Naive thymus-derived CD4-positive, alpha-beta T cell (primary cell): ENCODE data around the gene KLF16. TPM values are rescaled to one million over a fixed set of nuclear protein-coding genes. Genes with fewer than 3 reads are reported as not detected.

Experiments used
- ATAC-seq: fragments of 150-1000 bp; cut with Tn5 transposase; 2 replicates; pipeline ENCODE4 v1.10.0; 2021; ENCODE audit warnings: mild to moderate bottlenecking, moderate library complexity
- CTCF ChIA-PET: fragments of 350-600 bp; sonication (Branson Sonifier 250); formaldehyde crosslinking; loops from one replicate; lab custom pipeline; 2021; ENCODE audit warnings: antibody characterized with exemption; lab: Charles Lee
- POLR2A ChIA-PET: fragments of 350-600 bp; sonication (Branson Sonifier 250); formaldehyde crosslinking; loops from one replicate; lab custom pipeline; 2021; ENCODE audit warnings: antibody characterized with exemption, inconsistent platforms; lab: Charles Lee
- DNase-seq, 9 donors: peaks; one replicate each; pipeline versions ENCODE4 v3.0.0 to v3.0.0-alpha.2; 2020 to 2022; ENCODE audit warnings: mixed read lengths in 1 of 9
- H3K27ac ChIP-seq: one replicate; pipeline ENCODE4 v1.7.0; 2013; ENCODE audit warnings: mild to moderate bottlenecking, low read depth, low read length, moderate library complexity
- H3K27me3 ChIP-seq, 2 donors: one replicate each; pipeline ENCODE4 v1.7.0; 2013; ENCODE audit warnings: low read length in 2 of 2, mild to moderate bottlenecking in 2 of 2, moderate library complexity in 2 of 2; ENCODE audit not compliant: control insufficient read depth in 2 of 2, insufficient read depth in 2 of 2
- H3K36me3 ChIP-seq, 3 experiments: 1 replicate in 2 of 3; 2 replicates in 1 of 3; pipeline ENCODE4 v1.7.0; 2013; ENCODE audit warnings: low read length in 3 of 3, mild to moderate bottlenecking in 3 of 3, moderate library complexity in 1 of 3; ENCODE audit not compliant: insufficient read depth in 3 of 3, control insufficient read depth in 2 of 3
- H3K4me1 ChIP-seq, 2 donors: one replicate each; pipeline ENCODE4 v1.7.0; 2013; ENCODE audit warnings: low read length in 2 of 2, mild to moderate bottlenecking in 2 of 2, moderate library complexity in 1 of 2; ENCODE audit not compliant: control insufficient read depth in 2 of 2, insufficient read depth in 2 of 2
- H3K4me3 ChIP-seq: 2 replicates; pipeline ENCODE4 v1.7.0; 2013; ENCODE audit warnings: mild to moderate bottlenecking, low read length
- H3K9me3 ChIP-seq, 3 experiments: 1 replicate in 2 of 3; 2 replicates in 1 of 3; pipeline ENCODE4 v1.7.0; 2013; ENCODE audit warnings: low read length in 3 of 3; ENCODE audit not compliant: control insufficient read depth in 2 of 3
- H3K27ac Mint-ChIP-seq, 9 donors: one replicate each; pipeline ENCODE4 v1.8.0; 2020 to 2022; ENCODE audit warnings: mixed read lengths in 9 of 9, mild to moderate bottlenecking in 8 of 9, moderate library complexity in 5 of 9, inconsistent platforms in 2 of 9
- H3K27me3 Mint-ChIP-seq, 5 donors: one replicate each; pipeline ENCODE4 v1.8.0; 2021 to 2022; ENCODE audit warnings: mixed read lengths in 5 of 5, mild to moderate bottlenecking in 1 of 5
- H3K36me3 Mint-ChIP-seq, 5 donors: one replicate each; pipeline ENCODE4 v1.8.0; 2020 to 2022; ENCODE audit warnings: mixed read lengths in 5 of 5, mild to moderate bottlenecking in 3 of 5, inconsistent platforms in 1 of 5
- H3K4me1 Mint-ChIP-seq, 7 donors: one replicate each; pipeline ENCODE4 v1.8.0; 2020 to 2022; ENCODE audit warnings: mixed read lengths in 7 of 7, mild to moderate bottlenecking in 3 of 7, inconsistent platforms in 1 of 7
- H3K4me3 Mint-ChIP-seq, 10 donors: one replicate each; pipeline ENCODE4 v1.8.0; 2020 to 2022; ENCODE audit warnings: mild to moderate bottlenecking in 10 of 10, mixed read lengths in 10 of 10, moderate library complexity in 6 of 10, inconsistent platforms in 2 of 10
- H3K9me3 Mint-ChIP-seq, 11 donors: one replicate each; pipeline ENCODE4 v1.8.0; 2020 to 2022; ENCODE audit warnings: mixed read lengths in 11 of 11, mild to moderate bottlenecking in 4 of 11, inconsistent platforms in 1 of 11, moderate library complexity in 1 of 11
- intact Hi-C, 2 donors: fragments of 100-400 bp; cut with micrococcal nuclease; formaldehyde crosslinking; loops; one replicate each; pipeline ENCODE4 v1.15.1; 2023
- polyA plus RNA-seq, 2 donors: library from polyadenylated mRNA; unstranded; fragments of 300-500 nt; fragmentation: Illumina TruSeq; gene quantifications; one replicate each; pipeline ENCODE4 v1.2.3, GENCODE V29; 2021
- total RNA-seq, 6 experiments: library from RNA in 5 of 6; stranded (reverse) in 5 of 6; gene quantifications; 1 replicate in 5 of 6; 2 replicates in 1 of 6; pipeline ENCODE4 v1.2.3 and lab custom pipeline; 2021 to 2026

Gene KLF16
- total and polyA plus RNA-seq, 7 experiments from 2014 or later: 0.41 to 65.2 (median 20.8) TPM

DNA sequence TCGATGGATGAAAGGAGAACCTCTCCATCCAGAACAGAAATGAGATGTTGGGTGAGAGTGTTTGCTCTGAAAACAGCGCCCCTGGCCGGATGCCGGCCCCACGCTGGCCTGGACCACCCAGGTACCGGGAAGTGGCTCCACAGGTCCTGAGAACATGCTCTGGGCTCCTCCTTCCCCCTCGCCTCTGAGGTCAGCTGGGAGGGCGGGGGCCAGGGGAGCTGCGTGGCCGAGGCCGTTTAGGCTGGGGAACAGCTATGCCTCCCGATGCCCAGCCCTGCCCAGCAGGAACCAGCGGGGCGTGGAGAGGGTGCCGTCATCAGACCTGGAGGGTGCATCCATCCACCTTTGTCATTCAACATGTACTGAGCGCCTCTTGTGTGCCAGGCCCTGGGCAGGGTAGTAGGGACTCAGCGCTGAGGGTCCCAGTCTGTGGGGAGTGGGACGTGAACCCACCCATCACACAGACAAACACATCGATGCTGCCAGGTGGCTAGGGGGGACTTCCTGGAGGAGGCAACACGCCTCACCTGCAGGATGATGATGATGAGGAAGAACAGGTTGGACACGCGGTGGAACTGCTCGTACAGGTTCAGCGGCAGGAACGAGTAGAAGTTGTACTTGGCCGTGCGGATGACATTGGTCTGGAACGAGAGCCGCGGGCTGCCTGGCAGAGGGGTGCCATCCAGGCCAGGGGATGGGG is 55.5 kb downstream of the KLF16 start:
- H3K27me3 ChIP-seq: no peaks in the 10 kb centered on the region
- H3K4me3 ChIP-seq: no peak overlapping the region
- CTCF ChIA-PET: interaction anchor here (2.5 kb wide), 1 partner anchor 18 kb away, joined by 7 read pairs; no protein-coding TSS in a partner anchor
- no peaks in the 10 kb centered on the region for H3K27me3 Mint-ChIP-seq
- H3K36me3 Mint-ChIP-seq: no peaks in the 10 kb centered on the region
- H3K4me3 Mint-ChIP-seq: no peak overlapping the region
- intact Hi-C loops: no loop called here
- no peaks in the 10 kb centered on the region for H3K9me3 ChIP-seq
- H3K4me1 ChIP-seq: peaks cover 0 to 3% of the 10 kb centered on the region in 2 donors
- no peak overlapping the region for H3K27ac Mint-ChIP-seq
- ATAC-seq (no peak), DNase-seq (no peak)
- H3K9me3 Mint-ChIP-seq: no peaks in the 10 kb centered on the region
- POLR2A ChIA-PET: no interaction called here
- no peaks in the 10 kb centered on the region for H3K36me3 ChIP-seq
- H3K27ac ChIP-seq: no peak overlapping the region
- H3K4me1 Mint-ChIP-seq: peaks cover 5 to 15% (median 6%) of the 10 kb centered on the region in 7 donors

DNA sequence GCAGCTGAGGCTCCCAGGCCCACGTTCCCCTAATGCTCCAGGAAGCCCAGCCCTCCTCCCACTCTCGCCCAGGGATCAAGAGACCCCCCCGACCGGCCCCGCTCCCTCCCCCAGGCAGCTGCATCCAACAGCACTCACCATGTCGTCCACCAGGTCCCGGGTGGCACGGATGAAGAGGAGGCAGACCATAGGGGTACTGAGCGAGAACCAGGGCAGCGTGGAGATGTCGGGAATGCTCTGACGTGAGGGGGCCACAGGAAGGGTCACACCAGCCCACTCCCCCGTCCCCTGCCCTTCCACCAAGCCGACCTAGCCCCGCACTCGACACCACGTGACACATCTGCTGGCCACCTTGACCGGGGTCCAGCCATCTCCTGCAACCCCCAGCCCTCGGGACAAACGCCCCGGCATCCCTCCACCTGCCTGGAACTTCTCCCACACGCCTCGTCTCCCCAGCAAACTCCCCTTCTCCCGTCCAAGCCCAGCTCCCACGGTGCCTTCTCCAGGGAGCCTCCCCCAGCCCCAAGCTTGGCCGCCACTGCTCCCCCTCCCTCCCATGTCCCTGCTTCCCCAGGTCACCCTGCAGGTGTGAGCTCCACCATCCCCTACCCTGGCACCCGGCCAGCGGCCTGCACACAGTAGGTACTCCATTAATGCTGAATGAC is 56.2 kb downstream of the KLF16 start:
- DNase-seq (no peak), ATAC-seq (no peak)
- Histone ChIP-seq H3K36me3 (no peaks in the 10 kb centered on the region), H3K9me3 (no peaks in the 10 kb centered on the region), H3K4me1 (no peaks in the 10 kb centered on the region), H3K4me3 (no peak overlapping the region), H3K27me3 (no peaks in the 10 kb centered on the region), H3K27ac (no peak overlapping the region)
- CTCF ChIA-PET: interaction anchor here (2.5 kb wide), 1 partner anchor 19 kb away, joined by 7 read pairs; no protein-coding TSS in a partner anchor
- H3K36me3 Mint-ChIP-seq: peaks cover 0 to 2% (median 0%) of the 10 kb centered on the region in 5 donors
- no peak overlapping the region for H3K4me3 Mint-ChIP-seq
- H3K9me3 Mint-ChIP-seq: no peaks in the 10 kb centered on the region
- intact Hi-C loops: no loop called here
- no peak overlapping the region for H3K27ac Mint-ChIP-seq
- POLR2A ChIA-PET: no interaction called here
- peaks cover 0 to 10% (median 0%) of the 10 kb centered on the region in 7 donors for H3K4me1 Mint-ChIP-seq
- H3K27me3 Mint-ChIP-seq: no peaks in the 10 kb centered on the region

DNA sequence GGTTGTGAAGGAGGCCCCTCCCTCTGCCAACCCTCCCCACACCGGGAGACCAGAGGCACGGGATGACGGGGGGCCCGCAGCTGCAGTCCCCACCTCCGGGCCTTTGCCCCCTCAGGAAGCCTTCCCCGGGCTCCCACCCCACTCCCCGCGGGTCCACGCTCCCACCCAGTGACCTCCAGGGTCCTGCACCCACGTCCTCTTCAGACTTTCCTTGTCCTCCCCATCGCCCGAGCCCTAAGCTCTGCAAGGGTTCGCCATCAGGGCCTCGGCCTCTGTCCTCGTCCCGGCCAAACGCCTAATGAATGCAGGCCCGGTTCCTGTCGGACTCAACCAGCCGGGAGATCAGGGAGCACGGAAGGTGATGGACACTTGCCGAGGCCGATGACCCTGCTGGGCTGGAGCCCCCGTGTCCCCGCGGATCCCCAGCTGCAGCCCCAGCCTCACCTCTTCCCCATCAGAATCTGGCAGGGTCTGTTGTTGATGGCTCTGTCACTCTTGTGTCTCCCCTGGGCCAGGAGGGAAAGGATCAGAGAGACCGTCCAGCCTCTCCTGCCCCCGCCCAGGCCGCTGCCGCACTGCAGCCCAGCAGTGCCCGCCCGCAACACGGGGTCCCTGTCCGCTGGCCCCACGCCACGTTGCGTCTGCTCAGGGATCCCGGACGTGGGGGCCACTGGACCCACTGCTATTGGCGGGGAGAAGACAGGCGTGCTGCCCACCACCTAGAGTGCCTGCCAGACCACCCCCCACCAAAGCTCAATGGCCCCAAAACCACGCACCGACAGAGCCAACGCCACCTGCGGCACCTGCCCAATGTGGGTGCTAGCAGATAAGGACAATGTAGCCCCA is 57.0 kb downstream of the KLF16 start:
- Histone ChIP-seq H3K27me3 (no peaks in the 10 kb centered on the region), H3K9me3 (no peaks in the 10 kb centered on the region), H3K36me3 (no peaks in the 10 kb centered on the region), H3K4me1 (no peaks in the 10 kb centered on the region), H3K4me3 (no peak overlapping the region), H3K27ac (no peak overlapping the region)
- DNase-seq (no peak), ATAC-seq (no peak)
- intact Hi-C loops: no loop called here
- Mint-ChIP-seq H3K4me3 (no peak overlapping the region), H3K4me1 (peaks cover 0 to 8% (median 0%) of the 10 kb centered on the region in 7 donors), H3K36me3 (peaks cover 0 to 2% (median 0%) of the 10 kb centered on the region in 5 donors), H3K9me3 (no peaks in the 10 kb centered on the region), H3K27me3 (no peaks in the 10 kb centered on the region), H3K27ac (no peak overlapping the region)
- POLR2A ChIA-PET: no interaction called here
- CTCF ChIA-PET: interaction anchor here (2.5 kb wide), 1 partner anchor 20 kb away, joined by 7 read pairs; no protein-coding TSS in a partner anchor

DNA sequence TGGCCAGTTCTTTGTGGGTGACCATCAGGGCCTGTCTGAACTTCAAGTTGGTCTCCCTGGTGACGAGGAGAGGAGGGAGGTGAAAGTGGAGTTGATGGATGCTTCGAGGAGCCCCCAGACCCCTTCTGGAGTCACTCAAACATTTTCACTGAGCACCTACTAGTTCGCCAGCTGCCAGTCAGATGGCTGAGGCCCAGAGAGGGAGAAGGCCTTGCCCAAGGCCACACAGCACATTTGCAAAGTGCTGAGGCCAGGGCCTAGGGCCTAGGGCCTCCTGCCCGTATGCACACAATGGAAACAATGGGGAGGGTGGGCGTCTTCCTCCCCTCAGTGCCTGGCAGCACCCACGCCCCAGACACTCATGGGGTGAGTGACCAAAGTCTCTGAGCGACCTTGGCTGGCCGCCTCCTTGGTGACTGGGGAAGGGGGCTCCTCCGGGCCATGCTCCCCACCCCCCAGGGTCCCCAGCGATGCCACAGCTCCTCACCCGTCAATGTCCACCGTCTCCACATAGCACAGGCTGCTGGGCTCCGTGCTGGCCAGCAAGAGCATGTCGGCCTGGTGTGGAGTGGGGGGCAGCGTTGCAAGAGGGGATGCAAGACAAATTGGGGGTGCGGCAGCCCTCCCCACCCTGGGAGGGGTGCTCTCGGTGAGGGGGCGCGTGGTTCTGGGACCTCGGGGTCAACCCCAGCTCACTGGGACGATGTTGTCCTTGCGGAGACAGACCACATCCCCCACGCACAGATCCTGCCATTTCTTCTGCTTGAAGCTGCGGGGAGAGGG is 57.8 kb downstream of the KLF16 start:
- Histone ChIP-seq H3K36me3 (no peaks in the 10 kb centered on the region), H3K9me3 (no peaks in the 10 kb centered on the region), H3K27ac (no peak overlapping the region), H3K4me1 (no peaks in the 10 kb centered on the region), H3K27me3 (no peaks in the 10 kb centered on the region), H3K4me3 (no peak overlapping the region)
- intact Hi-C loops: no loop called here
- CTCF ChIA-PET: interaction anchor here (2.5 kb wide), 1 partner anchor 20 kb away, joined by 7 read pairs; no protein-coding TSS in a partner anchor
- no peak overlapping the region for H3K4me3 Mint-ChIP-seq
- no peaks in the 10 kb centered on the region for H3K9me3 Mint-ChIP-seq
- H3K27me3 Mint-ChIP-seq: no peaks in the 10 kb centered on the region
- H3K27ac Mint-ChIP-seq: no peak overlapping the region
- ATAC-seq (no peak), DNase-seq (no peak)
- POLR2A ChIA-PET: no interaction called here
- peaks cover 0 to 2% (median 0%) of the 10 kb centered on the region in 5 donors for H3K36me3 Mint-ChIP-seq
- H3K4me1 Mint-ChIP-seq: peaks cover 0 to 2% (median 0%) of the 10 kb centered on the region in 7 donors

DNA sequence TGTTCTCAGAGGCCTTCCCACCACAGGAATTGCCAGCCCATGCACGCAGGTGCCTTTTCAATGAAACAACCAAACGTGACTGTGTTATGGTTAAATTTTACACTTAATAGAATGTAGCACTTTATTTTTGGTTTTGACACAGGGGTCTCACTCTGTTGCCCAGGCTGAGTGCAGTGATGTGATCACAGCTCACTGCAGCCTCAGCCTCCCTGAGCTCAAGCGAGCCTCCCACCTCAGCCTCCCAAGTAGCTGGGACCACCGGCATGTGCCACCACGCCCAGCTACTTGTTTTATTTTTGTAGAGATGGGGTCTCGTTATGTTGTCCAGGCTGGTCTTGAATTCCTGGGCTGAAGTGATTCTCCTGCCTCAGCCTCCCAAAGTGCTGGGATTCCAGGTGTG is 58.5 kb downstream of the KLF16 start:
- no peaks in the 10 kb centered on the region for H3K9me3 Mint-ChIP-seq
- no peak overlapping the region for H3K4me3 ChIP-seq
- intact Hi-C loops: no loop called here
- H3K36me3 ChIP-seq: no peaks in the 10 kb centered on the region
- DNase-seq: no peak
- no peak overlapping the region for H3K4me3 Mint-ChIP-seq
- H3K27me3 ChIP-seq: no peaks in the 10 kb centered on the region
- no peak overlapping the region for H3K27ac Mint-ChIP-seq
- ChIA-PET CTCF (no interaction called here), POLR2A (no interaction called here)
- no peaks in the 10 kb centered on the region for H3K27me3 Mint-ChIP-seq
- H3K9me3 ChIP-seq: no peaks in the 10 kb centered on the region
- H3K4me1 ChIP-seq: no peaks in the 10 kb centered on the region
- no peaks in the 10 kb centered on the region for H3K4me1 Mint-ChIP-seq
- ATAC-seq: no peak
- H3K36me3 Mint-ChIP-seq: peaks cover 0 to 5% (median 0%) of the 10 kb centered on the region in 5 donors
- H3K27ac ChIP-seq: no peak overlapping the region
